Measurements from ENCODE around the gene FRMD8. TPM values are rescaled to one million over a fixed set of nuclear protein-coding genes. Genes with fewer than 3 reads are reported as not detected.

The FRMD8 gene
- total RNA-seq, 2 donors from 2014 or later, result 27.4 to 29.6 TPM

DNA sequence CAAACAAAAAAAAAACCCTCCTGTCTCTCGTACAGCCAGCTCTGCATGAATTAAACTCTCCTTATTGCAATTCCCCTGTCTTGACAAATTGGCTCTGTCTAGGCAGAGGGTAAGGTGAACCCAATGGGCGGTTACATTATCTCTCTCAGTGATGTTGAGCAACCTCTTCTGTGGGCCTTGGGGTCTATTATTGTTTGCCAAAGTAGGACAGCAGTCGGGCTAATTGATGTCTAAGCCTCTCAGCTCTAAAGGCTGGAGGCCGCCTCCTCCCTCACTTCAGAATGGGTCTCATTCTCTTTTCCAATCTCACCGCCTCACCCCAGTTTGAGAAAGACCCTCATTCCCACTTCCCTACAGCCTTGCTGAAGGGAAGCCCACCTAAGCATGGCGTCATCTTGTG lies 2.7 kb upstream of the FRMD8 start:
- H3K27me3 Mint-ChIP-seq (ENCODE audit: insufficient read depth), result no peaks in the 10 kb centered on the region
- no peak overlapping the region for H3K4me3 ChIP-seq (ENCODE audit: low read length)
- H3K9ac ChIP-seq (ENCODE audit: extremely low read depth, low read length, poor library complexity, severe bottlenecking), result no peak overlapping the region
- 90 to 97% methylated on average over 5 to 6 of the region's 6 CpGs for WGBS, 2 experiments (ENCODE audit: insufficient coverage in 1 of 2, insufficient read length in 1 of 2)
- H3K4me1 ChIP-seq (ENCODE audit: control insufficient read depth, insufficient read depth, low read length), result peaks cover 6% of the 10 kb centered on the region
- H3K9me3 Mint-ChIP-seq, result no peaks in the 10 kb centered on the region
- peak; percentile 31 for DNase-seq
- no peaks in the 10 kb centered on the region for H3K36me3 ChIP-seq (ENCODE audit: control insufficient read depth, insufficient read depth, low read length)
- no peak overlapping the region for H3K27ac ChIP-seq (ENCODE audit: low read depth, low read length)
- peaks cover 20% of the 10 kb centered on the region for H3K4me1 Mint-ChIP-seq
- peak overlapping the region; percentile 74 for H3K27ac Mint-ChIP-seq
- peaks cover 2% of the 10 kb centered on the region for H3K36me3 Mint-ChIP-seq (ENCODE audit: low read depth)
- H3K9me3 ChIP-seq (ENCODE audit: control insufficient read depth, low read length), result no peaks in the 10 kb centered on the region
- TF ChIP-seq, protein P1, sequence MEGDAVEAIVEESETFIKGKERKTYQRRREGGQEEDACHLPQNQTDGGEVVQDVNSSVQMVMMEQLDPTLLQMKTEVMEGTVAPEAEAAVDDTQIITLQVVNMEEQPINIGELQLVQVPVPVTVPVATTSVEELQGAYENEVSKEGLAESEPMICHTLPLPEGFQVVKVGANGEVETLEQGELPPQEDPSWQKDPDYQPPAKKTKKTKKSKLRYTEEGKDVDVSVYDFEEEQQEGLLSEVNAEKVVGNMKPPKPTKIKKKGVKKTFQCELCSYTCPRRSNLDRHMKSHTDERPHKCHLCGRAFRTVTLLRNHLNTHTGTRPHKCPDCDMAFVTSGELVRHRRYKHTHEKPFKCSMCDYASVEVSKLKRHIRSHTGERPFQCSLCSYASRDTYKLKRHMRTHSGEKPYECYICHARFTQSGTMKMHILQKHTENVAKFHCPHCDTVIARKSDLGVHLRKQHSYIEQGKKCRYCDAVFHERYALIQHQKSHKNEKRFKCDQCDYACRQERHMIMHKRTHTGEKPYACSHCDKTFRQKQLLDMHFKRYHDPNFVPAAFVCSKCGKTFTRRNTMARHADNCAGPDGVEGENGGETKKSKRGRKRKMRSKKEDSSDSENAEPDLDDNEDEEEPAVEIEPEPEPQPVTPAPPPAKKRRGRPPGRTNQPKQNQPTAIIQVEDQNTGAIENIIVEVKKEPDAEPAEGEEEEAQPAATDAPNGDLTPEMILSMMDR (conservative IDR thresholded peaks at IDR 0.05), result no peak
- H3K27me3 ChIP-seq (ENCODE audit: control insufficient read depth, insufficient read depth, low read length, poor library complexity, severe bottlenecking), result no peaks in the 10 kb centered on the region
- no peak overlapping the region for H3K4me3 Mint-ChIP-seq

DNA sequence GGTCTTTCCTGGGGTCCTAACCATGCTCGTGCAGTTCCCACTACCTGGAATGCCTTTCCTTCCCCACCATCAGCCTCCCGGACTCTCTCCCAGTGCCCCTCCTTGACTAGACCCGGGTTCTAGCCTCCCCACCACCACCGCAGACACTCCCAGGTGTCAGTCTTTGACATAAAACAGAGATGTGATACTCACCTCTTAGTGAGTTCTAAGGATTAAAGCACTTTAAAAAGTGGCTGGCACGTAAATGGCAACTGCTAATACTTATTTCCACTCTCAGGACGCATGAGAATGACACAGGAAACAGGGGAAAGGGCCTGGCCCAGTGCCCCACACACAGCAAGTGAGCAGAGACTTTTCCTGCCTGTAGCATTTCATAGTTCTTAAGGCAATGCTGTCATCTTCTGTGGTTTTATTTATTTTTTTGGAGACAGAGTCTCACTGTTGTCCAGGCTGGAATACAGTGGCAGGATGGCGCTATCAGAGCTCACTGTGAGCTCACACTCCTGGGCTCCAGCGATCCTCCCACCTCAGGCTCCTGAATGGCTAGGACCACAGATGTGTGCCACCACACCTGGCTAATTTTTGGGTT lies 2.0 kb upstream of the FRMD8 start:
- Histone ChIP-seq H3K4me1 (ENCODE audit: control insufficient read depth, insufficient read depth, low read length) (peaks cover 6% of the 10 kb centered on the region), H3K36me3 (ENCODE audit: control insufficient read depth, insufficient read depth, low read length) (no peaks in the 10 kb centered on the region), H3K9me3 (ENCODE audit: control insufficient read depth, low read length) (no peaks in the 10 kb centered on the region), H3K27me3 (ENCODE audit: control insufficient read depth, insufficient read depth, low read length, poor library complexity, severe bottlenecking) (no peaks in the 10 kb centered on the region), H3K4me3 (ENCODE audit: low read length) (no peak overlapping the region), H3K27ac (ENCODE audit: low read depth, low read length) (no peak overlapping the region), H3K9ac (ENCODE audit: extremely low read depth, low read length, poor library complexity, severe bottlenecking) (no peak overlapping the region)
- DNase-seq, result peak; percentile 35
- Mint-ChIP-seq H3K36me3 (ENCODE audit: low read depth) (peaks cover 4% of the 10 kb centered on the region), H3K4me3 (no peak overlapping the region), H3K27ac (no peak overlapping the region), H3K27me3 (ENCODE audit: insufficient read depth) (no peaks in the 10 kb centered on the region), H3K4me1 (peaks cover 22% of the 10 kb centered on the region), H3K9me3 (no peaks in the 10 kb centered on the region)
- TF ChIP-seq, protein P1 (conservative IDR thresholded peaks at IDR 0.05), result no peak
- 90 to 94% methylated on average over 7 to 8 of the region's 8 CpGs for WGBS, 2 experiments (ENCODE audit: insufficient coverage in 1 of 2, insufficient read length in 1 of 2)

DNA sequence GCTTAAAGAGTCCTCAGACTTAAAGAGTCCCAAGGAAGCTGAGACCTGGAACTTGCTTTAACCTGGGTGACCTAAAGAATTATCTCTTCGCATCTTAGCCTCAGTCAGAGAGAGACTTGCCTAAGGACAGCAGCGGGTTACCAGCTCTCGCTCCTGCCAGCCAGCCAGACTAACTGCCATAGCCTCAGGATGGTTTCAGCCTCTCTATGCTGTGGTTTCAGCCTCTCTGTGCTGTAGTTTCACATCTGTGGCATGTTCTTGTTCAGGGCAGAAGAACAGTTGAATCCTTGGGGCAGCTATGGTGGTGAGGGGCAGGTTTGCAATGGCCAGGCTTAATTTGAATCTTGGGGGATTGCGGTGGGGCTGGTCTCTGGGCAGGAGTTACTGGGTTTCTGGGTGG lies 2.3 kb downstream of the FRMD8 start:
- Histone ChIP-seq H3K27me3 (ENCODE audit: control insufficient read depth, insufficient read depth, low read length, poor library complexity, severe bottlenecking) (no peaks in the 10 kb centered on the region), H3K9me3 (ENCODE audit: control insufficient read depth, low read length) (no peaks in the 10 kb centered on the region), H3K36me3 (ENCODE audit: control insufficient read depth, insufficient read depth, low read length) (no peaks in the 10 kb centered on the region), H3K27ac (ENCODE audit: low read depth, low read length) (no peak overlapping the region), H3K9ac (ENCODE audit: extremely low read depth, low read length, poor library complexity, severe bottlenecking) (no peak overlapping the region), H3K4me3 (ENCODE audit: low read length) (no peak overlapping the region), H3K4me1 (ENCODE audit: control insufficient read depth, insufficient read depth, low read length) (no peaks in the 10 kb centered on the region)
- H3K36me3 Mint-ChIP-seq (ENCODE audit: low read depth), result peaks cover 4% of the 10 kb centered on the region
- no peaks in the 10 kb centered on the region for H3K27me3 Mint-ChIP-seq (ENCODE audit: insufficient read depth)
- WGBS, 2 experiments (ENCODE audit: insufficient coverage in 1 of 2, insufficient read length in 1 of 2), result 98 to 100% methylated on average over 3 to 4 of the region's 4 CpGs
- DNase-seq, result no peak
- no peak overlapping the region for H3K27ac Mint-ChIP-seq
- TF ChIP-seq, protein P1 (conservative IDR thresholded peaks at IDR 0.05), result no peak
- H3K4me1 Mint-ChIP-seq, result peaks cover 17% of the 10 kb centered on the region
- no peaks in the 10 kb centered on the region for H3K9me3 Mint-ChIP-seq
- H3K4me3 Mint-ChIP-seq, result peak overlapping the region; percentile 75

All from endodermal cell (in vitro differentiated cells).